Measurements from ENCODE around the gene SHTN1. TPM values are rescaled to one million over a fixed set of nuclear protein-coding genes. Genes with fewer than 3 reads are reported as not detected.

The SHTN1 gene
- total RNA-seq, 2 donors from 2014 or later = 19.7 to 45.8 TPM

- Histone ChIP-seq H3K9me3 (no peaks in the 10 kb centered on the region), H3K4me3 (no peak overlapping the region), H3K27me3 (replicated peaks; ENCODE audit: insufficient read depth) (no peaks in the 10 kb centered on the region), H3K27ac (no peak overlapping the region), H3K4me1 (replicated peaks) (no peaks in the 10 kb centered on the region), H3K36me3 (no peaks in the 10 kb centered on the region)
- DNase-seq (ENCODE audit: low spot score) = no peak
- no peak for TF ChIP-seq CTCF (IDR thresholded peaks at IDR 0.05)
- no peak for TF ChIP-seq POLR2AphosphoS5 (IDR thresholded peaks at IDR 0.05)
- TF ChIP-seq POLR2A (IDR thresholded peaks at IDR 0.05) = no peak
- intact Hi-C loops (cut with DNase I) = no loop called here
Observed at GRCh38 chr10:116988311-116988710, 16.7 kb downstream of the SHTN1 start.

DNA sequence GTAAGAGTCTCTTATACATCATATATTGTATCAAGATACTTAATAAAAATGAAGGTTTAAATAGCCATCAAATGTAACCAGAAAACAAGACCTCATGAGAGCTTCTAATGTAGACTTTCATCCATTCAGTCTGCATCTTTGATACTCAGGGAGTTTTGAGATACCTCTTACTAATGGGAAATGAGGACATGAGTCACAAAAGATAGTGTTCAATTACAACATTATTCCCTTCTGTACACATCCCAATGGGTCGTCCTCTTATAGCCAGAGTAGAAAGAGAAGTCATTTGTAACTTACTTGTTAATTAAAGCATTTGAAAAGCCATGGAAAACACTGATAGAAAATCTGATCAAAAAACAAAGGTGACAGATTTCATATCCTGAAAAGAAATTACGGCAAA lies 19.4 kb downstream of the SHTN1 start:
- H3K9me3 ChIP-seq = no peaks in the 10 kb centered on the region
- H3K4me1 ChIP-seq (replicated peaks) = no peaks in the 10 kb centered on the region
- no peak overlapping the region for H3K27ac ChIP-seq
- no peaks in the 10 kb centered on the region for H3K36me3 ChIP-seq
- no peak overlapping the region for H3K4me3 ChIP-seq
- no peaks in the 10 kb centered on the region for H3K27me3 ChIP-seq (replicated peaks; ENCODE audit: insufficient read depth)
- DNase-seq (ENCODE audit: low spot score) = no peak
- intact Hi-C loops (cut with DNase I) = no loop called here
- no peak for TF ChIP-seq POLR2A (IDR thresholded peaks at IDR 0.05)
- no peak for TF ChIP-seq CTCF (IDR thresholded peaks at IDR 0.05)
- no peak for TF ChIP-seq POLR2AphosphoS5 (IDR thresholded peaks at IDR 0.05)
- 94% methylated on average over 2 of the region's 2 CpGs for WGBS

- Histone ChIP-seq H3K9me3 (no peaks in the 10 kb centered on the region), H3K36me3 (no peaks in the 10 kb centered on the region), H3K4me1 (replicated peaks) (no peaks in the 10 kb centered on the region), H3K27ac (no peak overlapping the region), H3K4me3 (no peak overlapping the region), H3K27me3 (replicated peaks; ENCODE audit: insufficient read depth) (no peaks in the 10 kb centered on the region)
- TF ChIP-seq POLR2A (IDR thresholded peaks at IDR 0.05) (no peak), CTCF (IDR thresholded peaks at IDR 0.05) (no peak), POLR2AphosphoS5 (IDR thresholded peaks at IDR 0.05) (no peak)
- no peak for DNase-seq (ENCODE audit: low spot score)
- intact Hi-C loops (cut with DNase I) = no loop called here
- 83% methylated on average over 3 of the region's 3 CpGs for WGBS
Observed at GRCh38 chr10:116984202-116984990, 20.6 kb downstream of the SHTN1 start.

- Histone ChIP-seq H3K27ac (no peak overlapping the region), H3K27me3 (replicated peaks; ENCODE audit: insufficient read depth) (no peaks in the 10 kb centered on the region), H3K9me3 (no peaks in the 10 kb centered on the region), H3K4me3 (no peak overlapping the region), H3K4me1 (replicated peaks) (no peaks in the 10 kb centered on the region), H3K36me3 (no peaks in the 10 kb centered on the region)
- 54% methylated on average over 3 of the region's 3 CpGs for WGBS
- DNase-seq (ENCODE audit: low spot score) = no peak
- TF ChIP-seq POLR2AphosphoS5 (IDR thresholded peaks at IDR 0.05) (no peak), CTCF (IDR thresholded peaks at IDR 0.05) (no peak), POLR2A (IDR thresholded peaks at IDR 0.05) (no peak)
- intact Hi-C loops (cut with DNase I) = no loop called here
Observed at GRCh38 chr10:116980041-116980440, 24.9 kb downstream of the SHTN1 start.

GRCh38 chr10:116978901-116979300 lies 26.1 kb downstream of the SHTN1 start:
- no peak overlapping the region for H3K4me3 ChIP-seq
- H3K9me3 ChIP-seq = no peaks in the 10 kb centered on the region
- no peak for TF ChIP-seq CTCF (IDR thresholded peaks at IDR 0.05)
- no peak for TF ChIP-seq POLR2A (IDR thresholded peaks at IDR 0.05)
- TF ChIP-seq POLR2AphosphoS5 (IDR thresholded peaks at IDR 0.05) = no peak
- no peaks in the 10 kb centered on the region for H3K36me3 ChIP-seq
- no peak overlapping the region for H3K27ac ChIP-seq
- no peaks in the 10 kb centered on the region for H3K27me3 ChIP-seq (replicated peaks; ENCODE audit: insufficient read depth)
- no peak for DNase-seq (ENCODE audit: low spot score)
- WGBS = 72% methylated on average over 2 of the region's 2 CpGs
- intact Hi-C loops (cut with DNase I) = no loop called here
- no peaks in the 10 kb centered on the region for H3K4me1 ChIP-seq (replicated peaks)
